GM12891 (cell line): ENCODE data around the gene GNPTAB.

Source experiments
- PAX5 ChIP-seq: IDR thresholded peaks from 2 replicates; pipeline ENCODE4 v1.6.1; 2011; ENCODE audit warnings: low read length, moderate library complexity, mild to moderate bottlenecking; ENCODE audit not compliant: insufficient read depth, severe bottlenecking
- POLR2A ChIP-seq: IDR thresholded peaks from 2 replicates; pipeline ENCODE4 v1.6.1; 2011; ENCODE audit warnings: low read depth, low read length, control low read depth
- POLR2AphosphoS5 ChIP-seq: IDR thresholded peaks from 2 replicates; pipeline ENCODE4 v1.6.1; 2011; ENCODE audit warnings: low read depth, low read length, control low read depth
- POU2F2 ChIP-seq: IDR thresholded peaks from 2 replicates; pipeline ENCODE4 v1.6.1; 2011; ENCODE audit warnings: low read depth, mild to moderate bottlenecking, control low read depth, low read length, moderate library complexity
- TAF1 ChIP-seq: IDR thresholded peaks from 2 replicates; pipeline ENCODE4 v1.6.1; 2011; ENCODE audit warnings: low read depth, low read length, control low read depth

DNA sequence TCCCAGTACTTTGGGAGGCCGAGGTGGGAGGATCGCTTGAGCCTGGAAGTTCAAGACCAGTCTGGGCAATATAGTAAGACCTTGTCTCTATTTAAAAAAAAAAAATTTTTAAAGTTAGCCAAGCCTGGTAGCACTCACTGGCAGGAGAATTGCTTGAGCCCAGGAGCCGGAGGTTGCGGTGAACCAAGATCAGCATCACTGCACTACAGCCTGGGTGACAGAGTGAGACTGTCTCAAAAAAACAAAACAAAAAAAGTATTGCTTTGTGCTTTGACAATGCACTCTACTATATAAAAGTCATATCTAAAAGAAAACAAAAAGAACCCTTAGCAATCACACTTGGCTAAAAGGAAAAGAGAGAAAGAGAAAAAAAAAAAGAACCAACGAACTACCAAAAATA, 26.8 kb downstream of the GNPTAB start:
- TF ChIP-seq POLR2A (no peak), PAX5 (no peak), POLR2AphosphoS5 (no peak), TAF1 (no peak), POU2F2 (no peak)
